NCI-H2171 treated with DMSO at 0.1 percent for 48 hours (cell line): ENCODE data around the gene RGS19.
A peak's percentile ranks its signal among the peaks of the same experiment; 100 is the strongest.
"Not testable (repeated sequence)": the region's sequence is repeated elsewhere in the genome, so short reads cannot be mapped to it uniquely, and the experiment has no call there.

Source experiments
- DNase-seq: peaks from one replicate; lab custom pipeline; 2025; lab: John Stamatoyannopoulos, UW

The RGS19 gene

GRCh38 chr20:64079273-64080012 lies at the start of gene RGS19:
Gene RGS19 (minus strand): TSS chr20:64079518. CDS start chr20:64076886, 2,632 bp downstream.
- peak; percentile 57 for DNase-seq

- not testable (repeated sequence) for DNase-seq
Measured at GRCh38 chr20:64123517-64123916, 44.2 kb upstream of the RGS19 start.

- DNase-seq = not testable (repeated sequence)
Measured at GRCh38 chr20:64122927-64123326, 43.6 kb upstream of the RGS19 start.

GRCh38 chr20:64121586-64121985 lies 42.3 kb upstream of the RGS19 start:
- DNase-seq = no peak

- DNase-seq = no peak
Measured at GRCh38 chr20:64119681-64120341, 40.5 kb upstream of the RGS19 start.

- DNase-seq = no peak
Measured at GRCh38 chr20:64119301-64119680, 40.0 kb upstream of the RGS19 start.

GRCh38 chr20:64117432-64117777 lies 38.1 kb upstream of the RGS19 start:
- not testable (repeated sequence) for DNase-seq

- no peak for DNase-seq
Measured at GRCh38 chr20:64116541-64117431, 37.5 kb upstream of the RGS19 start.

- DNase-seq = no peak
Measured at GRCh38 chr20:64116016-64116415, 36.7 kb upstream of the RGS19 start.

- DNase-seq = no peak
Measured at GRCh38 chr20:64115171-64115911, 36.0 kb upstream of the RGS19 start.

- no peak for DNase-seq
Measured at GRCh38 chr20:64114356-64114971, 35.1 kb upstream of the RGS19 start.

GRCh38 chr20:64113796-64114355 lies 34.6 kb upstream of the RGS19 start:
- DNase-seq = no peak

- DNase-seq = no peak
Measured at GRCh38 chr20:64113444-64113775, 34.1 kb upstream of the RGS19 start.

- DNase-seq = no peak
Measured at GRCh38 chr20:64112691-64113443, 33.5 kb upstream of the RGS19 start.

- DNase-seq = peak; percentile 59
Measured at GRCh38 chr20:64111841-64112641, 32.7 kb upstream of the RGS19 start.

- DNase-seq = no peak
Measured at GRCh38 chr20:64110411-64111068, 31.2 kb upstream of the RGS19 start.

GRCh38 chr20:64109831-64110391 lies 30.6 kb upstream of the RGS19 start:
- no peak for DNase-seq

GRCh38 chr20:64108731-64109681 lies 29.7 kb upstream of the RGS19 start:
- DNase-seq = no peak
